ENCODE measurements around the gene SCYL3.

The SCYL3 gene

GRCh38 chr1:169838942-169839341 lies 54.8 kb downstream of the SCYL3 start:
- no peaks in the 10 kb centered on the region for H3K9me3 ChIP-seq
- no peaks in the 10 kb centered on the region for H3K4me1 ChIP-seq (ENCODE audit: control insufficient read depth in 1 of 2, insufficient read depth in 1 of 2, low read depth in 1 of 2, low read length in 1 of 2)
- H3K27ac ChIP-seq, result no peak overlapping the region
- peaks cover 36% of the 10 kb centered on the region for H3K36me3 ChIP-seq
- no peak for TF ChIP-seq CTCF (IDR thresholded peaks at IDR 0.05)
- no peaks in the 10 kb centered on the region for H3K27me3 ChIP-seq
- H3K4me3 ChIP-seq (ENCODE audit: low read depth in 1 of 2, low read length in 1 of 2), result no peak overlapping the region

GRCh38 chr1:169836198-169836597 lies 57.5 kb downstream of the SCYL3 start:
- H3K9me3 ChIP-seq, result no peaks in the 10 kb centered on the region
- no peaks in the 10 kb centered on the region for H3K27me3 ChIP-seq
- H3K4me1 ChIP-seq (ENCODE audit: control insufficient read depth in 1 of 2, insufficient read depth in 1 of 2, low read depth in 1 of 2, low read length in 1 of 2), result no peaks in the 10 kb centered on the region
- no peak overlapping the region for H3K27ac ChIP-seq
- H3K4me3 ChIP-seq (ENCODE audit: low read depth in 1 of 2, low read length in 1 of 2), result no peak overlapping the region
- no peak for TF ChIP-seq CTCF (IDR thresholded peaks at IDR 0.05)
- H3K36me3 ChIP-seq, result peaks cover 42% of the 10 kb centered on the region

GRCh38 chr1:169835647-169836046 lies 58.0 kb downstream of the SCYL3 start:
- no peaks in the 10 kb centered on the region for H3K27me3 ChIP-seq
- H3K36me3 ChIP-seq, result peaks cover 44% of the 10 kb centered on the region
- no peak overlapping the region for H3K4me3 ChIP-seq (ENCODE audit: low read depth in 1 of 2, low read length in 1 of 2)
- no peak for TF ChIP-seq CTCF (IDR thresholded peaks at IDR 0.05)
- no peaks in the 10 kb centered on the region for H3K9me3 ChIP-seq
- H3K27ac ChIP-seq, result no peak overlapping the region
- no peaks in the 10 kb centered on the region for H3K4me1 ChIP-seq (ENCODE audit: control insufficient read depth in 1 of 2, insufficient read depth in 1 of 2, low read depth in 1 of 2, low read length in 1 of 2)

DNA sequence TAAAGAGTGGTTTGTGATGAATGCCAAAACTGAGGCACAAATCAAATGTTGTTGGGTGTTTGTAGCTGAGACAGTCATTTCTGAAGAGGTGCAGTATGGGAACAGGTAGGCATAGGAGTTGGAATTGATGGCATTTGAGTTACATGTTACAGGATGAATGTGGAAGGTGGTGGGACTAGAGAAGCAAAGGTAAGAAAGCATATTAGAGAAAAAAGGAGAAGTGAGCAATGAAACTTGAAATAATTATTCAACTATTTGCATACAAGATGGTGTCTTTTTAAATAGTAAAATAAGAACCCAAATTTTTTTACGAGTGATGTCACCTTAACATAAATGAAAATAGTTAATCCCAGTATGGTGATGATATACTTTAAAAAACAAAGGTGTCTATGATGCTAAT lies 58.8 kb downstream of the SCYL3 start:
- no peak for TF ChIP-seq CTCF (IDR thresholded peaks at IDR 0.05)
- Histone ChIP-seq H3K4me3 (ENCODE audit: low read depth in 1 of 2, low read length in 1 of 2) (no peak overlapping the region), H3K27me3 (no peaks in the 10 kb centered on the region), H3K27ac (no peak overlapping the region), H3K9me3 (no peaks in the 10 kb centered on the region), H3K4me1 (ENCODE audit: control insufficient read depth in 1 of 2, insufficient read depth in 1 of 2, low read depth in 1 of 2, low read length in 1 of 2) (no peaks in the 10 kb centered on the region), H3K36me3 (peaks cover 50% of the 10 kb centered on the region)

DNA sequence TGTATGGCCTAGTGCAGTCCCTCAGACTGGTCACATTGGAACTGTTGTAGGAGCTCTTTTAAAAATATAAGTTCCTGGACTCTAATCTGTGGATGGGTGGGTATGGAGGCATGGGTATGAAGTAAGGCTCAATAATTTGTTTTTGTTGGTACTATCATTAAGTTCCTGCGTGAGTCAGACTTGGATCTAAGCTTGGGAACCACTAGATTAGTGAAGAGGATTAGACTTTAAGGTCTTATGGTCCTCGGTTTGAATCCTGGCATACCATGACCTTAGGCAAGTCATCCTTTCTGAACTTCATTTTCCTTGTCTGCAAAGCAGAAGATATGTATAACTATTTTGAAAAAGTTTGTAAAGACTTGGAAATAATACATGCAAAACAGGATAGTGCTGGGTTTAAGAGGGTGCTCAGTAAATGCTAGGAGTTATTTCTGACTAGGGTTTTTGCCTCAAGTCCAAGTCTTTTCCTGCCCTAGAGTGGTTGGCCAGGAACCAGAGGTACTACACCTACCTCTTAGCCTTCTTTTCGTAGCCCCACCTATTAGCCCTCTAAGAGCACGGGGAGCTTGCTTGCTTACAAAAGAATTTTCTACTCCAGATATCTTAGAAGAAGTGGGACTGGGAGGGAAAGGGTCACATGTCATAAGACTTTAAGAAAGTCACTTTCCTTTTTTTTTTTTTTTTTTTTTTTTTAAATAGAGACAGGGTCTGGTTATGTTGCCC lies 60.4 kb downstream of the SCYL3 start:
- Histone ChIP-seq H3K4me1 (ENCODE audit: control insufficient read depth in 1 of 2, insufficient read depth in 1 of 2, low read depth in 1 of 2, low read length in 1 of 2) (no peaks in the 10 kb centered on the region), H3K36me3 (peaks cover 64% of the 10 kb centered on the region), H3K9me3 (no peaks in the 10 kb centered on the region)

More for the DNA sequence above, 60.4 kb downstream of the SCYL3 start:
- Histone ChIP-seq H3K27ac (no peak overlapping the region), H3K27me3 (no peaks in the 10 kb centered on the region), H3K4me3 (ENCODE audit: low read depth in 1 of 2, low read length in 1 of 2) (no peak overlapping the region)
- TF ChIP-seq CTCF (IDR thresholded peaks at IDR 0.05), result no peak

Measured in neutrophil (primary cell).